Activated CD4-positive, alpha-beta T cell treated with anti-CD3 and anti-CD28 coated beads, Interleukin-10, Interleukin-2, amounts not matched to agents 100 ng/mL and 50 ng/mL, durations not matched to agents 16 hours and 8 hours (primary cell): ENCODE measurements around the gene EPHA10.

Source experiments
- DNase-seq: peaks from one replicate; pipeline ENCODE4 v3.0.0-alpha.2; 2020

The EPHA10 gene

GRCh38 chr1:37670133-37670532 is 94.8 kb downstream of the EPHA10 start:
- DNase-seq, result no peak

GRCh38 chr1:37667023-37667671 is 97.8 kb downstream of the EPHA10 start:
- no peak for DNase-seq

- DNase-seq, result no peak
These were observed 98.6 kb downstream of the EPHA10 start for GRCh38 chr1:37666241-37666867.
